Measurements from ENCODE around the gene ATP1B2. TPM values are rescaled to one million over a fixed set of nuclear protein-coding genes. Genes with fewer than 3 reads are reported as not detected.
"Not testable (repeated sequence)": the region's sequence is repeated elsewhere in the genome, so short reads cannot be mapped to it uniquely, and the experiment has no call there.

ATP1B2 gene
- total RNA-seq, 2 experiments from 2014 or later = 0.10 TPM; not detected in 1

DNA sequence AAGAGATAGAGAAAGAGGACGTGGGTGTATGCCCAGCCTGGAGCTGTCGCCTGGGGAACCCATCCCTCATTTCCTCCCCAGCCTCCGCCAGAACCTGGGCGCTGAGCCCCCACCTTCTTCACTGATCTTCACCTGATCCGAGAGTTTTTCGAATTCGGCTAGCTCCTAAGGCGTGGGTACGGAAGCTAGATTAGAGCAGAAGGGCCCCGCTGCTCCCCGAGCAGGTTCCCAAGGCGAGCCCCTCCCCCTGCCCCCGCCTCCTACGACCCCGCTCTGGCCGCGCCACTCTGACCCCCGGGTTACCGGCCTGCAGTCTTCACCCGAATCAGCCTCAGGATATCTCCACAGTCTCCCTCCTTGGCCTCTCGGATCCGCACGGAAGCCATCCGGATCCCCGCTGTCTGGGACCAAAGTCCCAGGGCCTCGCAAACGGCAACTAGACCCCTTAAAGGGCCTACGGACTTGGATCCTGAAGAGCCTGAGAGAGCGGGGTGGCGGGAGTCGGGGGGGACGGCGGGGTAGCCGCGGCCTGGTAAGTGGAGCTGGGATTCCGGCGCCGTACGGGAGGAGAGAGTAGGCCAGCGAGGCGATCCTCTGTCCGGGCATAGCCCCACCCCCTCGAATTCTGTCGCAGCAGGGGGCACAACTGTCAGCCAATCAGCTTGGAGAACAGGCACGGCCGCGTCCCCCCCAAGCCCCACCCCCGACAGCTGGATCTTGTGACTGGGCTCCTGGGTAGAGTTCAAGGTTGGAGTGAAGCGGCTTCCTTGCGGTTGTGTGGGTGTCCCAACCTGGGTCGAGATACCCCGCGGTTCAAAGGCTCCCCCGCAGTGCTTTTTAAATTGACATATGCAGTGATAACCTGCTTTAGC lies 23.2 kb upstream of the ATP1B2 start, which contains the start of gene SAT2:
TSS of gene SAT2 (minus strand) at position 572 of the 872 bp plus-strand sequence. CDS start at position 386, 186 bp downstream.
- Mint-ChIP-seq H3K9me3 (no peaks in the 10 kb centered on the region), H3K4me3 (peak within 1 kb of the TSS; percentile 92), H3K4me1 (peaks cover 13% of the 10 kb centered on the region), H3K36me3 (no peaks in the 10 kb centered on the region), H3K27me3 (no peaks in the 10 kb centered on the region), H3K27ac (peak within 1 kb of the TSS; percentile 58)
- DNase-seq = peak; percentile 83

DNA sequence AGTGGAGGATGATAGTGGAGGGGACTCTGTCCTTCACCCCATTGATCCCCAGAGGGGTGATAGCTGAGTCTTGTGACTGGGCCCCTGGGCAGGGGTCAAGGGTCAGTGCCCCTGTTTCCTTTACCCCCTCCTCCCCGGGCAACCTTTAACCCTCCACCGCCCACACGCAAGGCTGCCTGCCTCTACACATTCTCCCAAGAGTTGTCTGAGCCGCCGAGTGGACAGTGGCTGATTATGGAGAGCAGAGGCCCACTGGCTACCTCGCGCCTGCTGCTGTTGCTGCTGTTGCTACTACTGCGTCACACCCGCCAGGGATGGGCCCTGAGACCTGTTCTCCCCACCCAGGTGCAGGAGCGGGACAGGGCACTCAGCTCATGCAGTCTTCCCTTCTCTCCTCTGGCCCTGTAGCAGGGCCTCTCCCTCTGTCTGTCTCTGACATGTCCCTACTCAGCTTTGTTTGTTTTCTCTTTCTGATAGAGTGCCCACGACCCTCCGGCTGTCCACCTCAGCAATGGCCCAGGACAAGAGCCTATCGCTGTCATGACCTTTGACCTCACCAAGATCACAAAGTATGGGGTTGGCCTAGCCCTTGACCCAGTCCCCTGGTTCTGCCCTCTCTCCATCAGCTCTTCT lies 20.7 kb upstream of the ATP1B2 start, which contains the start of gene SHBG:
TSS of gene SHBG (plus strand) at position 197 of the 633 bp plus-strand sequence. CDS start at position 235, 38 bp downstream.
- Mint-ChIP-seq H3K36me3 (no peaks in the 10 kb centered on the region), H3K27ac (no peak within 1 kb of the TSS), H3K4me3 (no peak within 1 kb of the TSS), H3K4me1 (peaks cover 13% of the 10 kb centered on the region), H3K27me3 (no peaks in the 10 kb centered on the region), H3K9me3 (no peaks in the 10 kb centered on the region)
- no peak for DNase-seq

DNA sequence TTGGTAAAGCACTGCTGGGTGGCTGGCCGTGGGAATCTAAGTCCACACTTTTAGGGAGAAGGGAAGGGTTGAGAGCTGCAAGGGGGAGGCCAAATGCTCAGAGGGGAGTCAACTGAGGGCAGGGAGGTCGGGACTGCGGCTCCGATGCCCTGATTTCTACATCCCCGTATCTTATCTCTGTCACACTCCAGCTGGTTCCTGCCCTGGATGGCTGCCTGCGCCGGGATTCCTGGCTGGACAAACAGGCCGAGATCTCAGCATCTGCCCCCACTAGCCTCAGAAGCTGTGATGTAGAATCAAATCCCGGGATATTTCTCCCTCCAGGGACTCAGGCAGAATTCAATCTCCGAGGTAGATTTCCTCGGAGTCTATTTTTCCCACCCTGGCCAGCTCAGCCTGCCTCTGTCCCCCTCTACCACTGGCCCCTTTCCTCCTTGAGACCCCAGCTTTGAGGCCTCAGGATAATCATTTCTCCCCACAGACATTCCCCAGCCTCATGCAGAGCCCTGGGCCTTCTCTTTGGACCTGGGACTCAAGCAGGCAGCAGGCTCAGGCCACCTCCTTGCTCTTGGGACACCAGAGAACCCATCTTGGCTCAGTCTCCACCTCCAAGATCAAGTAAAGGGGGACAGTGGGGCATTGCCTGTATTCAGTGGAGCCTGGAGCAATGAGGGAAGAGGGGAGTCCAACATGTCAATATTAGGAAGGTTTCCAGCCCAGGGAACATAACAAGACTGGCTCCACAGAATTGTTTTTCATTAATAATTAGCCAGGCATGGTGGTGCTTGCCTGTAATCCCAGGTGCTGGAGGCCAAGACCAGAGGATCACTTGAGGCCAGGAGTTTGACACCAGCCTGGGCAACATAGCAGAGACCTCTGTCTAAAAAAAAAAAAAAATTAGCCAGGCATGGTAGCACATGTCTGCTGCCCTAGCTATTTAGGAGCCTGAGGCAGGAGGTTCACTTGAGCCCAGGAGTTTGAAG lies 19.0 kb upstream of the ATP1B2 start:
- H3K27me3 Mint-ChIP-seq = no peaks in the 10 kb centered on the region
- no peaks in the 10 kb centered on the region for H3K9me3 Mint-ChIP-seq
- no peak overlapping the region for H3K4me3 Mint-ChIP-seq
- DNase-seq = no peak
- no peaks in the 10 kb centered on the region for H3K36me3 Mint-ChIP-seq
- peaks cover 7% of the 10 kb centered on the region for H3K4me1 Mint-ChIP-seq
- H3K27ac Mint-ChIP-seq = no peak overlapping the region

DNA sequence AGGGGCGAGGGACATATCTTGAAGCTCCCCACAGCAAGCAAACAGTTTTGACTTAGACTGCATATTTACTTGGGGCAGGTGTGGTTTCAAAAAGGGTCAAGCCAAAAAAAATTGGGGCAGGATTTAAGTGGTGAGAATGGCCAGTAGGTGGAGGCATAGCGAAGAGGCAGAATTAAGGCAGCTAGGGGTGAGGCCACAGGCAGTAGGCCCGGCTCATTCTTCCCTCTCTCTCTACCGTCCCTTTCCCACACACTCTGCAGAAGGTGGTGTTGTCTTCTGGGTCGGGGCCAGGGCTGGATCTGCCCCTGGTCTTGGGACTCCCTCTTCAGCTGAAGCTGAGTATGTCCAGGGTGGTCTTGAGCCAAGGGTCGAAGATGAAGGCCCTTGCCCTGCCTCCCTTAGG lies 18.2 kb upstream of the ATP1B2 start:
- Mint-ChIP-seq H3K27ac (no peak overlapping the region), H3K9me3 (no peaks in the 10 kb centered on the region), H3K27me3 (no peaks in the 10 kb centered on the region), H3K4me3 (no peak overlapping the region), H3K4me1 (peaks cover 2% of the 10 kb centered on the region), H3K36me3 (no peaks in the 10 kb centered on the region)
- no peak for DNase-seq

DNA sequence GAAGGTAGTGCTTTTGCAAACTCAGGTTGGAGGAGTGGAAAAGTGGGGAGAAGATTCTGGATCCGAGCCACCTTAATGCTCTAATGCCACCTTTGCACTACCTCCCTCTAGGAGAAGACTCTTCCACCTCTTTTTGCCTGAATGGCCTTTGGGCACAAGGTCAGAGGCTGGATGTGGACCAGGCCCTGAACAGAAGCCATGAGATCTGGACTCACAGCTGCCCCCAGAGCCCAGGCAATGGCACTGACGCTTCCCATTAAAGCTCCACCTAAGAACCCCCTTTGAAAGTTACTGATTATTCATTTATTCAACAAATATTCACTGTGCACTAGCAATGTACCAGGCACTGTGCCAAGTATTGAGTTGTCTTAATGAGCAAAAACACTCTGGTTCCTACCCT lies 17.6 kb upstream of the ATP1B2 start:
- Mint-ChIP-seq H3K4me1 (no peaks in the 10 kb centered on the region), H3K27me3 (no peaks in the 10 kb centered on the region), H3K36me3 (no peaks in the 10 kb centered on the region), H3K9me3 (no peaks in the 10 kb centered on the region), H3K27ac (no peak overlapping the region), H3K4me3 (no peak overlapping the region)
- no peak for DNase-seq

DNA sequence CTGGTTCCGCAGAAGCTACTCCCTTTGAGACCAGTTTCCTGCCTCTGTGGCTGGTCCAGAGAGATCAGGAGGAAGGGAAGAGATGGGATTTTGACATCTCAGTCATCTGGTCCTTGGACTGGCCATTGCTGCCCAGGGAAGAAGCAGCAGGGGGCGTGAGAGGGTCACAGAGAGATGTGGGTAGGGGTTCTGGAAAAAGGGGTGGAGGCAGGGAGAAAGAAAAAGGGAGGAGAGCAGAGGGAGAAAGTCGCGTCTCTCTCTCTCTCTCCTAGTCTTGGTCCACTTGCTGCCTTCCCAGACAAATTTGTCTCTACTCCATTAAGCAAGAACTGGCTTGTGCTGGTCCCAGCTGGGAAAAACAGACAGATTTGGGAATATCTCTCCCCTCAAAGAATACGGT lies 16.3 kb upstream of the ATP1B2 start:
- Mint-ChIP-seq H3K9me3 (no peaks in the 10 kb centered on the region), H3K4me1 (no peaks in the 10 kb centered on the region), H3K4me3 (no peak overlapping the region), H3K36me3 (no peaks in the 10 kb centered on the region), H3K27me3 (no peaks in the 10 kb centered on the region), H3K27ac (no peak overlapping the region)
- no peak for DNase-seq

DNA sequence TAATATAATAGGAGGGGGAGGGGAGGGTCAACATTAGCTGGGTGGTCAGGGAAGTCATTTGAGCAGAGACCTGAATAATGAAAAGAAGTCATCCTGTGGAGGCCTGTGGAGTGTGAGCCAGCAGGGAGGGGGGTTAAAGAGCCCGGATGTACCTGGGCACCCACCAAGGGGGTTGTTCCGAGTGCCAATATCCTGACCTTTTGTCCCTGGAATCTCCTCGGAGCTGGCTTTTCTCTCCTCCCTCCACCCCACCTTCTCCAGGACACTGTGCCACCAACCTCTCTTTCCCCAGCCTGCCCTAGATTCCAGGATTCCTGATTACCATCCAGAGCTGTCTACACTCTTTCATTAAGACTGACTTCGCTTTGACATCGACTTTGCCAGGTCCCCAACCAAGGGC lies 14.6 kb upstream of the ATP1B2 start:
- Mint-ChIP-seq H3K27me3 (no peaks in the 10 kb centered on the region), H3K4me3 (no peak overlapping the region), H3K4me1 (no peaks in the 10 kb centered on the region), H3K27ac (no peak overlapping the region), H3K36me3 (no peaks in the 10 kb centered on the region), H3K9me3 (no peaks in the 10 kb centered on the region)
- DNase-seq = no peak

DNA sequence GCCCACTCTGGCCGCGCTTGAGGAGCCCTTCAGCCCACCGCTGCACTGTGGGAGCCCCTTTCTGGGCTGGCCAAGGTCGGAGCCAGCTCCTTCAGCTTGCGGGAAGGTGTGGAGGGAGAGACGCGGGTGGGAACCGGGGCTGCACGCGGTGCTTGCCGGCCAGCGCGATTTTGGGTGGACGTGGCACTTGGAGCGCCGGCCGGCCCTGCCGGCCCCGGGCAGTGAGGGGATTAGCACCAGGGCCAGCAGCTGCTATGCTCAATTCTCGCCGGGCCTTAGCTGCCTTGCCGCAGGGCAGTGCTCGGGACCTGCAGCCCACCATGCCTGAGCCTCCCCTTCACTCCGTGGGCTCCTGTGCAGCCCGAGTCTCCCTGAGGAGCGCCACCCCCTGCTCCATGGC lies 9.9 kb upstream of the ATP1B2 start:
- Mint-ChIP-seq H3K4me1 (peaks cover 4% of the 10 kb centered on the region), H3K4me3 (no peak overlapping the region), H3K9me3 (no peaks in the 10 kb centered on the region), H3K27me3 (no peaks in the 10 kb centered on the region), H3K36me3 (no peaks in the 10 kb centered on the region), H3K27ac (no peak overlapping the region)
- no peak for DNase-seq

DNA sequence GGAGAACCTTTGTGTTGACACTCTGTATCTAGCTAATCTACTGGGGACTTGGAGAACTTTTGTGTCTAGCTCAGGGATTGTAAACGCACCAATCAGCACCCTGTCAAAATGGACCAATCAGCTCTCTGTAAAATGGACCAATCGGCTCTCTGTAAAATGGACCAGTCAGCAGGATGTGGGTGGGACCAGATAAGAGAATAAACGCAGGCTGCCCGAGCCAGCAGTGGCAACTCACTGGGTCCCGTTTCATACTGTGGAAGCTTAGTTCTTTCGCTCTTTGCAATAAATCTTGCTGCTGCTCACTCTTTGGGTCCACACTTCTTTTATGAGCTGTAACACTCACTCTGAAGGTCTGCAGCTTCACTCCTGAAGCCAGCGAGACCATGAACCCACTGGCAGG lies 9.1 kb upstream of the ATP1B2 start:
- H3K4me3 Mint-ChIP-seq, H3K36me3 Mint-ChIP-seq, H3K27me3 Mint-ChIP-seq, DNase-seq, H3K27ac Mint-ChIP-seq, H3K9me3 Mint-ChIP-seq, H3K4me1 Mint-ChIP-seq: not testable (repeated sequence)

DNA sequence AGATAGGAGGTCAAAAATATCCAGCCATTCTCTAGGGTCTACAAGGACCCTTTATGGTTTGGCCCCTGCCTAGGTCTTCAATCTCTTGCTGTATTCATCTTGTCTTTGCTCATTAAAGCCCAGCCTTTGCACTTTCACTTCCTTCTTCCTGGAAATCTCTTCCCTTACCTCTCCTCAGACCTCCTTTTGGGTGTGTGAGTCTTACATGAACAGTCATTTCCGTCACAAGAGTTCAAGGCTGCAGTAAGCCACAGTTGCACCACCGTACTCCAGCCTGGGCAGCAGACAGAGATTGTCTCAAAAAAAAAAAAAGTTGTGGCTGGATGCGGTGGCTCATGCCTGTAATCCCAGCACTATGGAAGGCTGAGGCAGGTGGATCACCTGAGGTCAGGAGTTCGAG lies 6.0 kb upstream of the ATP1B2 start:
- H3K27me3 Mint-ChIP-seq = peaks cover 9% of the 10 kb centered on the region
- no peak for DNase-seq

DNA sequence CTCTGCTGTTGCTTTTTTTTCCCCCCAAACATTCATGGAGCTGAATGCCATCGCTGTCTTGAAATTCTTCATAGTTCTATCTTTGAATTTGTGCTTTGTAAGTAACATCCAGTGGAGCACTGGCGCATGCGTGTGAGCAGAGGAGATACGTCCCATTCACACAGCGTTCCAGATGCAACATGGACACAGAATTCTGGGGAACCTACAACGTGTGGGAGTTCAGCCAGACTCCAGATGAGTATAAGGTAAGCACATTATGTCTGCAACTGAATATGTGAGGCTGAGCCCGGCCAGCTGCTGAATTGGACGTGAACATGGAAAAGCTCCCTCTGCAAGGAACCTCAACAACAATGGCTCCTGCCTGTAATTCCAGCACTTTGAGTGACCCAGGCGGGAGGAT lies 4.3 kb upstream of the ATP1B2 start:
- H3K36me3 Mint-ChIP-seq = no peaks in the 10 kb centered on the region
- no peak overlapping the region for H3K4me3 Mint-ChIP-seq
- no peaks in the 10 kb centered on the region for H3K9me3 Mint-ChIP-seq
- DNase-seq = no peak
- H3K27me3 Mint-ChIP-seq = peaks cover 23% of the 10 kb centered on the region
- no peak overlapping the region for H3K27ac Mint-ChIP-seq
- H3K4me1 Mint-ChIP-seq = peaks cover 17% of the 10 kb centered on the region

More for the DNA sequence above, 6.0 kb upstream of the ATP1B2 start:
- Mint-ChIP-seq H3K4me1 (peaks cover 4% of the 10 kb centered on the region), H3K4me3 (no peak overlapping the region), H3K36me3 (no peaks in the 10 kb centered on the region), H3K27ac (no peak overlapping the region), H3K9me3 (no peaks in the 10 kb centered on the region)

DNA sequence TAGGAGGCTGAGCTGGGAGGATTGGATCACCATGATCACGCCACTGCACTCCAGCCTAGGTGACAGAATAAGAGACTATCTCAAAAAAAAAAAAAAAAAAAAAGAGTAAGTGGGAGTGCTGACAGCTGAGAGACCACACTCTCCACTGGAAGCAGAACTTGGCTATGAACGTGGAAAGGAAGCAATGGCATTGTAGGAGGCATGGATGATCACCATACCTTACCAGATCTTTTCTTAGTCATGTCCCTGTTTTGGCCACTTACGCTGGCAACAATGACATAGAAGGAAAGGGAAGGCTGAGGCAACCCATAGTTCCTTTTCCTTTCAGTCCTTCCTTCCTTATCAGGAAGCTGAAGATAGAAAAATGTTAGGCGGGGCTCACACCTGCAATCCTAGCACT lies 3.7 kb upstream of the ATP1B2 start:
- DNase-seq = no peak
- H3K27me3 Mint-ChIP-seq = peaks cover 26% of the 10 kb centered on the region
- H3K4me3 Mint-ChIP-seq = no peak overlapping the region
- no peaks in the 10 kb centered on the region for H3K36me3 Mint-ChIP-seq
- no peaks in the 10 kb centered on the region for H3K9me3 Mint-ChIP-seq
- no peak overlapping the region for H3K27ac Mint-ChIP-seq
- H3K4me1 Mint-ChIP-seq = peaks cover 17% of the 10 kb centered on the region

DNA sequence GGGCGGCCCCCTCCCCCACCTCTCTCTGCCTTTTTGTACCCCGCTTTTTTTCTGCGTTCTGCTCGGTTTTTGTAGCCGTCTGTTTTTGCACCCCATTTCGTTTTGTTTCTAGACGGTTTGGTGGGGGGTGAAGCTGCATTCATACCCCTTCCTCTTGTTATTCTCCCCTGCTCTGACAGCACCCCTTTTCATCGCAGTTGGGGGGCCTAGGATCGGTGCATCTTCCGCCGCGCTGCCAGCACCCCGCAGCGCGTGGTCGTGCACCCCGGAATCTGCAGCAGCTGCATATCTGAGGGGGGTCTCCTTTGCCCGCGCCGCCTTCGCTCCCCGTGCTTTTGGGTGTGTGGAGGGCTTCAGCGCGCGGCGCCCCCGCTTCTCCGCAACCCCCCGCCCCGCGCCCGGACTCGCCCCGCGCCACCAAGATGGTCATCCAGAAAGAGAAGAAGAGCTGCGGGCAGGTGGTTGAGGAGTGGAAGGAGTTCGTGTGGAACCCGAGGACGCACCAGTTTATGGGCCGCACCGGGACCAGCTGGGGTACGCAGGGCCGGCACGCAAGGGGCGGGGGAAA lies 455 bp downstream of the ATP1B2 start:
- Mint-ChIP-seq H3K27me3 (peaks cover 31% of the 10 kb centered on the region), H3K4me3 (peak overlapping the region; percentile 75), H3K36me3 (no peaks in the 10 kb centered on the region), H3K27ac (no peak overlapping the region), H3K9me3 (no peaks in the 10 kb centered on the region), H3K4me1 (peaks cover 13% of the 10 kb centered on the region)
- no peak for DNase-seq

DNA sequence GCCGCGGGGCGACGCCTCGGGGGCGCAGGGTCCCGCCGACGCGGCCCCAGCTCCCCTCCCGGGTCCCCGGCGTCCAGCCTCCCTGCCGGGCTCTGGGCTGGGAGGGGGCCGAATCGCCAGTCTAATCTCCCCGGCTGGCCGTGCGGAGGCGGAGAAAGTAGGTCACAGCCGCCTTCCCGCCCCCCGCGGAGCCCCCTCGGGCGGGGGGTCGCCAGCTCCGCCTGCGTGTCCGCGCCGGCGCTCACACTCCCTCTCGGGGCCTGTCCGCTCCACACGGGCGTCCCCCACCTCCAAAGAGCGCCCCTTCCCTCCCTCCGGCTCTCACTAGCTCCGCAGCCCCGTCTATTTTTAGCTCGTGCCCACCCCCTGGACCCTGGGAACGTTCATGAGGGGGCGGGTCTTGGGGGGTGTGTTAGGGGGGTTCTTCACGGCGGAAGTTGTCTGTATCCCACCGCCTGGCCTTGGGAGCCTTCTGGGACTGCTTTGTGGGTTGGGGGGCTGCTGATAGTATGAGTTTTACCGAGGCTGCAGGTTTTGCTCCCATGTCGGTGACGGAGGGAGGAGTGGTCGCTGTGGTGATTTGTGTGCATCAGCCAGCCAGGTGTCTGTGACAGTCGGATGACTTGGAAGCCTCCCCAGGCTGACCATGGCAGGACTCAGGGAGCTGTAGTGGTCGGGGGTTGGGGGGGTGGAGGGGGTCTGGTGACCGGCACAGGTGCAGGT lies 1.1 kb downstream of the ATP1B2 start:
- Mint-ChIP-seq H3K36me3 (no peaks in the 10 kb centered on the region), H3K27me3 (peaks cover 31% of the 10 kb centered on the region), H3K27ac (no peak overlapping the region), H3K4me3 (no peak overlapping the region), H3K9me3 (no peaks in the 10 kb centered on the region), H3K4me1 (peaks cover 13% of the 10 kb centered on the region)
- no peak for DNase-seq

All from activated naive CD8-positive, alpha-beta T cell treated with anti-CD3 and anti-CD28 coated beads for 36 hours (primary cell).